Bronchial epithelial cell (primary cell): ENCODE measurements around the gene PDZD8. TPM values are rescaled to one million over a fixed set of nuclear protein-coding genes. Genes with fewer than 3 reads are reported as not detected.
A peak's percentile ranks its signal among the peaks of the same experiment; 100 is the strongest.

Source experiments
- DNase-seq: peaks from one replicate; pipeline ENCODE4 v3.0.0-alpha.2; 2010; ENCODE audit warnings: low read depth
- FAIRE-seq: peaks from 2 replicates; lab custom pipeline; 2011; peaks lifted over from hg19 to GRCh38; lab: Jason Lieb, UNC
- H3K27me3 ChIP-seq: 2 replicates; pipeline ENCODE4 v1.5.1; 2011; ENCODE audit warnings: low read length; ENCODE audit not compliant: control insufficient read depth, insufficient read depth
- H3K36me3 ChIP-seq: 2 replicates; pipeline ENCODE4 v1.5.1; 2011; ENCODE audit warnings: low read length; ENCODE audit not compliant: control insufficient read depth, insufficient read depth
- H3K4me3 ChIP-seq: 2 replicates; pipeline ENCODE4 v1.5.1; 2011; ENCODE audit warnings: mild to moderate bottlenecking, low read depth, low read length, control low read depth
- total RNA-seq: library from RNA; depleted of rRNA; stranded (reverse); fragments of >200 nt; gene quantifications from 2 replicates; pipeline ENCODE4 v1.2.1, GENCODE V29; 2014
- TF ChIP-seq, protein P1 (sequence below): IDR thresholded peaks from 2 replicates; pipeline ENCODE4 v1.5.1; 2011; ENCODE audit warnings: mild to moderate bottlenecking, moderate library complexity, low read length, control low read depth, inconsistent platforms; ENCODE audit not compliant: insufficient read depth, severe bottlenecking

The PDZD8 gene
- total RNA-seq, 1 donor from 2014 or later: 20.3 TPM

DNA sequence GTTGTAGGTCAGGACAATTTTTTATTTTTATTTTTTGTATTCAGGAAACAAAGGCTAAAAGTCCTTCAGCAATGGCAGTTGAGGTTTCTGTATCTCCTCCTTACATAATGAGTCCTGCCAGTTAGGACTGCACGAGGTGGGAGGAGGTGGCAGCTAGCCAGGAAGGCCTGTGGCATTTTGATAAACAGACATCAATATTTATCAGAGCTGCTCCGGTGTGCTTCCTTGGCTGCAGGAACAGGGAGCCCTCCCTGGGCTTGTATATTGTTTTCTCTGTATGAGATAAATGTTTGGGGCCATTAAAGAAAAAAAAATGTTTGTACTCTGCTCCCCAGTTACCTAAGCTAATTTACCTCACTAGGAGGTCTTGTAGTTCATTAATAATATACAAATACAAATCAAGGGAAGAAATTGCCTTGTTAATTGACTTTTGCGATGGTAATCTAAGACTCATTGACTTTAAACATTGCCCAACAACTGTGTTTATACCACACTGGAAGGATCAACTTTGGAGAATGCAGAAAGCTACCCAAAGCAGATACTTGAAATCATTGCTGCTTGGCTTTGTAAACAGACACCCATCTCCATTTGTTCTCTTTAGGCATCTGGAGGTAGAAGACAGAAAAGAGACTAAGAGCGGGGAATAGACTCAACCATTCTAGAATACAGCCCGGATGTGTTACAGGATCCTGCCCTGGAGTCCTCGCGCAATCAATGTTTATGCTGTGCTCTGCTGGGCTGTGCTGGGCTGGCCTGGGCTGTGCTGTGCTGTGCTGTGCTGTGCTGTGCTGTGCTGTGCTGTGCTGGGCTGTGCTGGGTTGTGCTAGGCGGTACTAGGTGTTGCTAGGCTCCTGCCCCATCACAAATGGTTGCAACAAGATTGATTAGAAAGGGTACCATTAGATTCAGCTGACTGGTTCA, 36.5 kb upstream of the PDZD8 start:
- no peaks in the 10 kb centered on the region for H3K27me3 ChIP-seq
- no peak overlapping the region for H3K4me3 ChIP-seq
- TF ChIP-seq, protein P1, sequence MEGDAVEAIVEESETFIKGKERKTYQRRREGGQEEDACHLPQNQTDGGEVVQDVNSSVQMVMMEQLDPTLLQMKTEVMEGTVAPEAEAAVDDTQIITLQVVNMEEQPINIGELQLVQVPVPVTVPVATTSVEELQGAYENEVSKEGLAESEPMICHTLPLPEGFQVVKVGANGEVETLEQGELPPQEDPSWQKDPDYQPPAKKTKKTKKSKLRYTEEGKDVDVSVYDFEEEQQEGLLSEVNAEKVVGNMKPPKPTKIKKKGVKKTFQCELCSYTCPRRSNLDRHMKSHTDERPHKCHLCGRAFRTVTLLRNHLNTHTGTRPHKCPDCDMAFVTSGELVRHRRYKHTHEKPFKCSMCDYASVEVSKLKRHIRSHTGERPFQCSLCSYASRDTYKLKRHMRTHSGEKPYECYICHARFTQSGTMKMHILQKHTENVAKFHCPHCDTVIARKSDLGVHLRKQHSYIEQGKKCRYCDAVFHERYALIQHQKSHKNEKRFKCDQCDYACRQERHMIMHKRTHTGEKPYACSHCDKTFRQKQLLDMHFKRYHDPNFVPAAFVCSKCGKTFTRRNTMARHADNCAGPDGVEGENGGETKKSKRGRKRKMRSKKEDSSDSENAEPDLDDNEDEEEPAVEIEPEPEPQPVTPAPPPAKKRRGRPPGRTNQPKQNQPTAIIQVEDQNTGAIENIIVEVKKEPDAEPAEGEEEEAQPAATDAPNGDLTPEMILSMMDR: no peak
- no peak for FAIRE-seq
- no peak for DNase-seq
- no peaks in the 10 kb centered on the region for H3K36me3 ChIP-seq

DNA sequence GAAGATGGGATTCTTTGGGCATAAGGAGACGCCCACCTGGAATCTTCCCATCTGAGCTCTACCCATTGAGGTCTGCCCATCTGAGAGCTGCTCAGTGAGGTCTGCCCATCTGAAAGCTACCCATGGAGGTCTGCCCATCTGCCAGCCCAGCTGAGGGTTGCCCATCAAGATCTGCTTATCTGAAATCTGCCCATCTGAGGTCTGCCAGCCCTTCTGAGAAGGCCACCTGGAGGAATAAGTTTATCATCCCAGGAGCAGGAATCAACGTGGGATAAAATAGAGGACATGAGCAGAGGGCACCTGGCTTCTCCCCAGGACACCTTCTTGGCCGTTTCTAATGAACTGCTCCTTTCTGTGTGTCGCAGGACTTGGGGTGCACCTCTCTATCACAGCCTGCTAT, 35.3 kb upstream of the PDZD8 start:
- Histone ChIP-seq H3K27me3 (no peaks in the 10 kb centered on the region), H3K36me3 (no peaks in the 10 kb centered on the region), H3K4me3 (no peak overlapping the region)
- DNase-seq (no peak), FAIRE-seq (no peak)
- TF ChIP-seq, protein P1: no peak

DNA sequence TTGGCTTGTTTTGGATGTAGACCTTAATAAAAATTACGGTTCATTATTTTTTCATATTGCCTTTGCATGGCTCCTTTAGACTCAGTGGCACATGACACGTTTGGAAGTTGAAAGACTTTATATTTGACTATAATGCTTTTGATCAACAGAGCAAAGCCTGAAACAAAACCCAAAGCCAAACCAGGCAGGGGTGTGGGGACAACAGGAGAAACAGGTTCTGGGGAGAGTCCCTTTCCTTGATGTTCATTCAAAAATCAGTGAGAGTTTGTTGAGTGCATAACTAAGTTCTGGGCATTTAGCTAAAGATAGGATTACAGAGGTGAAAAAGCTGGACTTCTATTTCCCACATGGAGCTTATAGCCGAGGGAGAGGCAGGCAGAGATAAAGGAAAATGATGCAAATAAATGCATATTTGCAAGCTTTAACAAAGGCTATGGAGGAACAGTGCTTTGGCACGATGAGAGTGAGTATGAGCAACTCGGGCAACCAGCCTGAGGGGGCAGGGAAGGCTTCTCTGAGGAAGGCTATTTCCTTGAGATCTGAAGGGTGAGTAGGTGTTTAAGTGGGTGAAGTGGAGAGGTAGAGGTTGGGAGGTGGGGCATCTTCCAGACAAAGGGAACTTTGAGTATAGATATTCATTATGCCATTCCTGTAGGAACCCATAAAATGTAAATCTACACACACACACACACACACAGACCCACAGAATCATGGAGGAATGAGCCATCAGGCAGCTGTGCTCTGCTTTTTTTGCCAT, 34.5 kb upstream of the PDZD8 start:
- Histone ChIP-seq H3K27me3 (no peaks in the 10 kb centered on the region), H3K4me3 (no peak overlapping the region), H3K36me3 (no peaks in the 10 kb centered on the region)
- TF ChIP-seq, protein P1: no peak
- peak; percentile 7 for FAIRE-seq
- DNase-seq: peak; percentile 68

DNA sequence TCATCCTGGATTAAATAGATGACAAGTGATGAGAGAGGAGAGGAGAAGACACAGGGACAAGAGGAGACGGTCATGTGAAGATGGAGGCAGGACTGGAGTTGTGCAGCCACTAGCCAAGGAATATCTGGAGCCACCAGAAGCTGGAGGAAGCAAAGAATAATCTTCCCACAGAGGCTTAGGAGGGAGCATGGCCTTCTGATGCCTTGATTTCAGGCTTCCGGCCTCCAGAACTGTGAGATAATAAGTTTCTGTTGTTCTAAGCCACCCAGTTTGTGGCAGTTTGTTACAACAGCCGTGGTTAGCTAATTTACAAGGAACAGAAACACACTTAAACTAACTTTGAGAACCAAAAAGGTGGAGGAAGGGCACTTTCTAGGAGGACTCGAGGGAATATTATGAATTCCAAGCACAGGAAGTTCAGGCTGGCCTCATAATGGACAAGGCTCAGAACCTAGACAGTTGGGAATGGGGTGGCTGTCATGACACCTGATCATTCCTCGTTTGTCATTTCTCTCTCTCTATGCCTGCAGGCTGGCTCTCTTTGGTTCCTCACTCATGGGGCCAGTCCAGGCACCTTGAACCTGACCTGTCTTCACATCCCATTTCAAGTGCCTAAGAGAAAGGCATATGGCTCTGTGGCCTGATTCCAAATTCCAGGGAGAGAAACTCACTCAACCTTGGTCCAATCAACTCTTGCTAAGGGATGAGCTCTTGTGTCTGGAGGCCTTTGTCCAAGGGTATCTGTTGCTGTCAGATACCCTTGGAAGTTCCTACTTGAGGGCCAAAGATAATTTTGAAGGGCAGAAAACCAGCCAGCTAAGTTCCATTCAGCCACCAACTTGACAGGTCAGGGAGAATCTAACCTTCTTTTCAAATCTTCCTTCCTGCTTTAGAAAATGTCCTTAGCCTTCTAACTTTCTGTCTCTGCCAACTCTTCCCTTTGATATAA, 33.5 kb upstream of the PDZD8 start:
- no peak for FAIRE-seq
- DNase-seq: no peak
- no peaks in the 10 kb centered on the region for H3K27me3 ChIP-seq
- TF ChIP-seq, protein P1: no peak
- no peak overlapping the region for H3K4me3 ChIP-seq
- H3K36me3 ChIP-seq: no peaks in the 10 kb centered on the region

DNA sequence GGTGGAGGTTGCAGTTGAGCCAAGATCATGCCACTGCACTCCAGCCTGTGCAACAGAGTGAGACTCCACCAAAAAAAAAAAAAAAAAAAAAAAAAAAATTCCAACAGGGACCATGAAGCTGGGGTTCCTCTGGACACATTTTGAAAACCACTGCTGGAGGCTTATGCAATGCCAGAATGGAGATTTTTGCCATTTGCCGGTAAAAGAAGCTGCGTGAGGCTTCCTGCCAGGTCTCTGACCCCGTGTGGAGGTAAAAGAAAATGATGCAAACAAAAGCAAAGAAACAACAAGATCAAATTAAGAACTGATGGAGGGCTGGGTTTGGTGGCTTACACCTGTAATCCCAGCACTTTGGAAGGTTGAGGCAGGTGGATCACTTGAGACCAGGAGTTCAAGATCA, 30.5 kb upstream of the PDZD8 start:
- Histone ChIP-seq H3K27me3 (no peaks in the 10 kb centered on the region), H3K36me3 (no peaks in the 10 kb centered on the region), H3K4me3 (no peak overlapping the region)
- FAIRE-seq (no peak), DNase-seq (no peak)
- TF ChIP-seq, protein P1: no peak
